DOHH2 (cell line): Measurements from ENCODE around the gene RASGEF1B.

Experiments
- H3F3A ChIP-seq: fragments of 200-600 bp; sonication (generic), shearing (Covaris generic); 2 replicates; pipeline ENCODE4 v1.6.0; 2016; ENCODE audit warnings: antibody characterized with exemption, mild to moderate bottlenecking; ENCODE audit not compliant: control insufficient read depth, insufficient read depth
- H3K27ac ChIP-seq: fragments of 200-600 bp; sonication (generic); 2 replicates; pipeline ENCODE4 v1.5.1; 2014; ENCODE audit warnings: low read depth, mild to moderate bottlenecking, low read length, moderate library complexity
- H3K27me3 ChIP-seq: fragments of 200-600 bp; sonication (generic); 2 replicates; pipeline ENCODE4 v1.6.1; 2014; ENCODE audit warnings: mild to moderate bottlenecking, low read length, mixed read lengths; ENCODE audit not compliant: control insufficient read depth
- H3K36me3 ChIP-seq: fragments of 200-600 bp; sonication (generic); 2 replicates; pipeline ENCODE4 v1.6.1; 2014; ENCODE audit warnings: mild to moderate bottlenecking, low read length, moderate library complexity, mixed read lengths; ENCODE audit not compliant: control insufficient read depth
- H3K4me1 ChIP-seq: fragments of 200-600 bp; sonication (generic); 2 replicates; pipeline ENCODE4 v1.6.1; 2014; ENCODE audit warnings: mild to moderate bottlenecking, low read length, mixed read lengths; ENCODE audit not compliant: control insufficient read depth
- H3K4me2 ChIP-seq: fragments of 200-600 bp; sonication (generic); 2 replicates; pipeline ENCODE4 v1.6.0; 2014; ENCODE audit warnings: mild to moderate bottlenecking, low read length, moderate library complexity
- H3K4me3 ChIP-seq: fragments of 200-600 bp; sonication (generic); 2 replicates; pipeline ENCODE4 v1.5.1; 2014; ENCODE audit warnings: mild to moderate bottlenecking, low read length, mixed read lengths
- H3K79me2 ChIP-seq: fragments of 200-600 bp; sonication (generic); 2 replicates; pipeline ENCODE4 v1.6.1; 2014; ENCODE audit warnings: mild to moderate bottlenecking, low read length, mixed read lengths; ENCODE audit not compliant: control insufficient read depth
- H3K9me2 ChIP-seq: fragments of 200-600 bp; sonication (generic); replicated peaks from 2 replicates; pipeline ENCODE4 v1.6.1; 2014; ENCODE audit warnings: mild to moderate bottlenecking, low read length, mixed read lengths; ENCODE audit not compliant: control insufficient read depth
- H3K9me3 ChIP-seq: fragments of 200-600 bp; sonication (generic); 2 replicates; pipeline ENCODE4 v1.6.1; 2014; ENCODE audit warnings: antibody characterized with exemption, low read length, mixed read lengths; ENCODE audit not compliant: control insufficient read depth, insufficient read depth
- H4K20me1 ChIP-seq: fragments of 200-600 bp; sonication (generic); 2 replicates; pipeline ENCODE4 v1.6.0; 2014; ENCODE audit warnings: low read depth, mild to moderate bottlenecking, antibody characterized with exemption, low read length, moderate library complexity; ENCODE audit not compliant: control insufficient read depth, insufficient read depth
- CTCF ChIP-seq: fragments of 200-600 bp; sonication (generic); IDR thresholded peaks from one replicate; pipeline ENCODE4 v1.5.1; 2014; ENCODE audit warnings: antibody characterized with exemption, mild to moderate bottlenecking, low read depth, low read length; ENCODE audit not compliant: poor library complexity, severe bottlenecking
- EZH2phosphoT487 ChIP-seq: fragments of 200-600 bp; sonication (generic); IDR thresholded peaks from 2 replicates; pipeline ENCODE4 v1.6.1; 2017; ENCODE audit warnings: borderline replicate concordance, mild to moderate bottlenecking, antibody characterized with exemption, low read length, moderate library complexity, mixed read lengths

Gene RASGEF1B

GRCh38 chr4:81504112-81505003 is 32.7 kb upstream of the RASGEF1B start:
- H3K4me3 ChIP-seq, result peak overlapping the region; percentile 29; the same call in 1 of the 2 replicates
- no peaks in the 10 kb centered on the region for H4K20me1 ChIP-seq
- H3K27me3 ChIP-seq, result no peaks in the 10 kb centered on the region
- H3K36me3 ChIP-seq, result no peaks in the 10 kb centered on the region
- no peaks in the 10 kb centered on the region for H3K79me2 ChIP-seq
- H3K9me3 ChIP-seq, result no peaks in the 10 kb centered on the region
- H3F3A ChIP-seq, result no peaks in the 10 kb centered on the region
- H3K27ac ChIP-seq, result no peak overlapping the region
- no peaks in the 10 kb centered on the region for H3K9me2 ChIP-seq
- peaks cover 44% of the 10 kb centered on the region for H3K4me1 ChIP-seq
- H3K4me2 ChIP-seq, result peak overlapping the region; percentile 47
- TF ChIP-seq EZH2phosphoT487 (no peak), CTCF (no peak)

- H3K27ac ChIP-seq, result no peak overlapping the region
- no peaks in the 10 kb centered on the region for H3K27me3 ChIP-seq
- no peaks in the 10 kb centered on the region for H3F3A ChIP-seq
- H3K79me2 ChIP-seq, result no peaks in the 10 kb centered on the region
- no peak overlapping the region for H3K4me3 ChIP-seq
- TF ChIP-seq EZH2phosphoT487, result no peak
- TF ChIP-seq CTCF, result no peak
- no peaks in the 10 kb centered on the region for H4K20me1 ChIP-seq
- H3K36me3 ChIP-seq, result no peaks in the 10 kb centered on the region
- H3K4me2 ChIP-seq, result no peak overlapping the region
- no peaks in the 10 kb centered on the region for H3K9me2 ChIP-seq
- peaks cover 43% of the 10 kb centered on the region for H3K4me1 ChIP-seq
- no peaks in the 10 kb centered on the region for H3K9me3 ChIP-seq
These were observed 31.9 kb upstream of the RASGEF1B start for GRCh38 chr4:81503586-81503985.

- Histone ChIP-seq H3K9me3 (no peaks in the 10 kb centered on the region), H3K4me2 (no peak overlapping the region)
These were observed 30.9 kb upstream of the RASGEF1B start for GRCh38 chr4:81502564-81502963.

More at GRCh38 chr4:81502564-81502963, 30.9 kb upstream of the RASGEF1B start:
- H3K36me3 ChIP-seq, result no peaks in the 10 kb centered on the region
- TF ChIP-seq EZH2phosphoT487 (no peak), CTCF (no peak)
- H4K20me1 ChIP-seq, result no peaks in the 10 kb centered on the region
- no peaks in the 10 kb centered on the region for H3K27me3 ChIP-seq
- no peak overlapping the region for H3K27ac ChIP-seq
- no peaks in the 10 kb centered on the region for H3F3A ChIP-seq
- H3K4me3 ChIP-seq, result no peak overlapping the region
- no peaks in the 10 kb centered on the region for H3K79me2 ChIP-seq
- no peaks in the 10 kb centered on the region for H3K9me2 ChIP-seq
- peaks cover 32% of the 10 kb centered on the region for H3K4me1 ChIP-seq
